ENCODE results near the gene CPSF3. TPM values are rescaled to one million over a fixed set of nuclear protein-coding genes. Genes with fewer than 3 reads are reported as not detected.

The CPSF3 gene
- total RNA-seq, 1 experiment from 2014 or later: 68.5 TPM

- TF ChIP-seq ZNF274 (IDR thresholded peaks at IDR 0.05; ENCODE audit: low read depth, low read length) (no peak), CTCF (IDR thresholded peaks at IDR 0.05 in 2 of 3, conservative IDR thresholded peaks at IDR 0.05 in 1 of 3; ENCODE audit: borderline replicate concordance in 1 of 3, insufficient read depth in 1 of 3, low read depth in 2 of 3, low read length in 2 of 3) (no peak), SP1 (IDR thresholded peaks at IDR 0.05; ENCODE audit: low read depth) (no peak), SIN3A (IDR thresholded peaks at IDR 0.05; ENCODE audit: low read depth) (no peak), TCF7L2 (IDR thresholded peaks at IDR 0.05; ENCODE audit: borderline replicate concordance, extremely low read depth, insufficient read depth, insufficient read length) (no peak), CEBPB (IDR thresholded peaks at IDR 0.05; ENCODE audit: low read depth) (no peak), POLR2AphosphoS5 (IDR thresholded peaks at IDR 0.05; ENCODE audit: low read depth, low read length) (no peak)
These were observed 47.5 kb upstream of the CPSF3 start (continued) for GRCh38 chr2:9375857-9376428.

- intact Hi-C loops (cut with micrococcal nuclease): no loop called here
- POLR2A ChIA-PET: interaction anchor here (0.6 kb wide), 1 partner anchor 10 kb away, joined by 3 read pairs; no protein-coding TSS in a partner anchor
- H3K27ac ChIP-seq (ENCODE audit: low read depth, low read length): peak overlapping the region; percentile 52
These were observed 45.9 kb upstream of the CPSF3 start for GRCh38 chr2:9377461-9378097.

More at GRCh38 chr2:9377461-9378097, 45.9 kb upstream of the CPSF3 start:
- Histone ChIP-seq H3K9me2 (ENCODE audit: insufficient read depth) (no peaks in the 10 kb centered on the region), H3K4me3 (replicated peaks in 1 of 2; ENCODE audit: low read depth in 1 of 2, low read length in 2 of 2) (no peak overlapping the region), H2AFZ (ENCODE audit: low read depth, low read length, poor library complexity, severe bottlenecking) (no peak overlapping the region), H3K27me3 (ENCODE audit: insufficient read depth, low read length) (no peaks in the 10 kb centered on the region), H3K9me3 (ENCODE audit: control insufficient read depth in 1 of 2, insufficient read depth in 1 of 2, low read depth in 1 of 2, low read length in 2 of 2) (no peaks in the 10 kb centered on the region), H3K36me3 (ENCODE audit: control insufficient read depth in 1 of 2, insufficient read depth in 2 of 2, low read length in 2 of 2) (no peaks in the 10 kb centered on the region), H4K20me1 (ENCODE audit: insufficient read depth) (no peaks in the 10 kb centered on the region), H3K4me2 (ENCODE audit: low read length) (peak overlapping the region; percentile 69), H3K79me2 (ENCODE audit: insufficient read depth, low read length) (no peaks in the 10 kb centered on the region), H3K4me1 (ENCODE audit: control insufficient read depth in 1 of 2, insufficient read depth in 2 of 2, low read length in 2 of 2) (peaks cover 51 to 54% of the 10 kb centered on the region in 2 experiments), H3K9ac (ENCODE audit: low read length) (peak overlapping the region; percentile 43)
- CTCF ChIA-PET: no interaction called here
- TF ChIP-seq SP1 (IDR thresholded peaks at IDR 0.05; ENCODE audit: low read depth) (no peak), YY1 (IDR thresholded peaks at IDR 0.05; ENCODE audit: extremely low read depth, insufficient replicate concordance, low read depth, low read length) (no peak), MAX (IDR thresholded peaks at IDR 0.05) (no peak), FOSL1 (IDR thresholded peaks at IDR 0.05; ENCODE audit: low read depth) (no peak), ELF1 (IDR thresholded peaks at IDR 0.05; ENCODE audit: borderline replicate concordance, low read depth) (no peak), CEBPB (IDR thresholded peaks at IDR 0.05; ENCODE audit: low read depth) (no peak), ZFX (IDR thresholded peaks at IDR 0.05) (no peak), JUND (IDR thresholded peaks at IDR 0.05) (no peak), SRF (IDR thresholded peaks at IDR 0.05; ENCODE audit: low read depth) (no peak), EZH2 (IDR thresholded peaks at IDR 0.05) (no peak), CTCF (IDR thresholded peaks at IDR 0.05 in 2 of 3, conservative IDR thresholded peaks at IDR 0.05 in 1 of 3; ENCODE audit: borderline replicate concordance in 1 of 3, insufficient read depth in 1 of 3, low read depth in 2 of 3, low read length in 2 of 3) (no peak), TCF7L2 (IDR thresholded peaks at IDR 0.05; ENCODE audit: borderline replicate concordance, extremely low read depth, insufficient read depth, insufficient read length) (no peak), CBX3 (IDR thresholded peaks at IDR 0.05; ENCODE audit: low read depth) (no peak), ZNF274 (IDR thresholded peaks at IDR 0.05; ENCODE audit: low read depth, low read length) (no peak)
- ATAC-seq (no peak), DNase-seq (ENCODE audit: low read depth, low spot score) (no peak)
- BruUV-seq (replicated peaks): no TSS peak
- RAD21 ChIA-PET (ENCODE audit: low non-redundant PET in 1 of 2, low total read pairs in 2 of 2, uncharacterized antibody in 2 of 2, unreplicated experiment in 2 of 2): no interaction called here

All from HCT116 (cell line).